Measurements from ENCODE around the gene PPP1CA.

Gene PPP1CA

GRCh38 chr11:67401495-67402191 is at the start of gene PPP1CA:
Gene PPP1CA, minus strand, starts transcription at chr11:67401858. Its CDS starts 76 bp downstream, at chr11:67401782.
- DNase-seq: peak in 55 of 56 donors; percentile 46 to 95 (median 85)

GRCh38 chr11:67450796-67451657 is 49.4 kb upstream of the PPP1CA start:
- no peak for DNase-seq

GRCh38 chr11:67449116-67449844 is 47.6 kb upstream of the PPP1CA start:
- DNase-seq: peak in 1 of 56 donors; percentile 25

- no peak for DNase-seq
These were observed 46.6 kb upstream of the PPP1CA start for GRCh38 chr11:67448220-67448609.

GRCh38 chr11:67445515-67445914 is 43.9 kb upstream of the PPP1CA start:
- no peak for DNase-seq

GRCh38 chr11:67442504-67443404 is 41.1 kb upstream of the PPP1CA start:
- DNase-seq: no peak

GRCh38 chr11:67441731-67442351 is 40.2 kb upstream of the PPP1CA start:
- no peak for DNase-seq

- DNase-seq: no peak
These were observed 39.5 kb upstream of the PPP1CA start for GRCh38 chr11:67441098-67441563.

GRCh38 chr11:67440229-67441097 is 38.8 kb upstream of the PPP1CA start:
- no peak for DNase-seq

- DNase-seq: peak in 11 of 56 donors; percentile 5 to 71 (median 37)
These were observed 37.9 kb upstream of the PPP1CA start for GRCh38 chr11:67439321-67440228.

GRCh38 chr11:67438158-67438902 is 36.7 kb upstream of the PPP1CA start:
- no peak for DNase-seq

GRCh38 chr11:67437809-67438157 is 36.1 kb upstream of the PPP1CA start:
- no peak for DNase-seq

GRCh38 chr11:67437082-67437808 is 35.6 kb upstream of the PPP1CA start, which contains the start of gene PTPRCAP:
Gene PTPRCAP, minus strand, starts transcription at chr11:67437682. Its CDS starts 63 bp downstream, at chr11:67437619.
- no peak for DNase-seq

GRCh38 chr11:67436459-67437081 is 34.9 kb upstream of the PPP1CA start:
- DNase-seq: no peak

GRCh38 chr11:67435727-67436458 is 34.2 kb upstream of the PPP1CA start:
- DNase-seq: no peak
